ENCODE measurements around the gene ABHD16B. TPM values are rescaled to one million over a fixed set of nuclear protein-coding genes. Genes with fewer than 3 reads are reported as not detected.

The ABHD16B gene
- total and polyA plus RNA-seq, 2 experiments from 2014 or later, result not detected

Small RNA genes lying within 50 kb of the gene (small RNA-seq; reads per million reads assigned to genes)
- gene RNU1-134P (ENCODE audit: low replicate concordance), result not detected

Other genes with a start within 250 kb of the ABHD16B start
- gene GMEB2, start 234.4 kb upstream of the ABHD16B start, total RNA-seq (2014; rRNA removed; shearing (Covaris generic)), result 19.3 and 20.6 TPM in 2 replicates
- gene GMEB2, start 234.4 kb upstream of the ABHD16B start, polyA plus RNA-seq (2016; fragmentation: Nextera tagmentation; extraction: Ambion mirVana), result 4.4 and 4.9 TPM in 2 replicates
- 42.7 and 61.3 TPM in 2 replicates for gene STMN3, start 208.1 kb upstream of the ABHD16B start, total RNA-seq (2014; rRNA removed; shearing (Covaris generic))
- gene STMN3, start 208.1 kb upstream of the ABHD16B start, polyA plus RNA-seq (2016; fragmentation: Nextera tagmentation; extraction: Ambion mirVana), result 28.6 and 29.7 TPM in 2 replicates
- gene RTEL1, start 203.2 kb upstream of the ABHD16B start, total RNA-seq (2014; rRNA removed; shearing (Covaris generic)), result 26.5 and 34.5 TPM in 2 replicates
- 13.5 and 14.2 TPM in 2 replicates for gene RTEL1, start 203.2 kb upstream of the ABHD16B start, polyA plus RNA-seq (2016; fragmentation: Nextera tagmentation; extraction: Ambion mirVana)
- gene TNFRSF6B, start 164.8 kb upstream of the ABHD16B start, total RNA-seq (2014; rRNA removed; shearing (Covaris generic)), result 0.28 and 3.8 TPM in 2 replicates
- not detected in 2 replicates for gene TNFRSF6B, start 164.8 kb upstream of the ABHD16B start, polyA plus RNA-seq (2016; fragmentation: Nextera tagmentation; extraction: Ambion mirVana)
- gene ARFRP1, start 153.5 kb upstream of the ABHD16B start, total RNA-seq (2014; rRNA removed; shearing (Covaris generic)), result 19.0 and 24.6 TPM in 2 replicates
- 16.7 and 18.6 TPM in 2 replicates for gene ARFRP1, start 153.5 kb upstream of the ABHD16B start, polyA plus RNA-seq (2016; fragmentation: Nextera tagmentation; extraction: Ambion mirVana)
- 25.5 and 39.2 TPM in 2 replicates for gene ZGPAT, start 153.5 kb upstream of the ABHD16B start, total RNA-seq (2014; rRNA removed; shearing (Covaris generic))
- 21.5 and 25.0 TPM in 2 replicates for gene ZGPAT, start 153.5 kb upstream of the ABHD16B start, polyA plus RNA-seq (2016; fragmentation: Nextera tagmentation; extraction: Ambion mirVana)
- 3.6 and 12.2 TPM in 2 replicates for gene LIME1, start 124.8 kb upstream of the ABHD16B start, total RNA-seq (2014; rRNA removed; shearing (Covaris generic))
- 4.7 and 7.4 TPM in 2 replicates for gene LIME1, start 124.8 kb upstream of the ABHD16B start, polyA plus RNA-seq (2016; fragmentation: Nextera tagmentation; extraction: Ambion mirVana)
- 33.8 and 42.0 TPM in 2 replicates for gene SLC2A4RG, start 121.7 kb upstream of the ABHD16B start, total RNA-seq (2014; rRNA removed; shearing (Covaris generic))
- 22.8 and 25.3 TPM in 2 replicates for gene SLC2A4RG, start 121.7 kb upstream of the ABHD16B start, polyA plus RNA-seq (2016; fragmentation: Nextera tagmentation; extraction: Ambion mirVana)
- 23.0 and 26.9 TPM in 2 replicates for gene ZBTB46, start 30.2 kb upstream of the ABHD16B start, total RNA-seq (2014; rRNA removed; shearing (Covaris generic))
- 3.2 TPM in 2 replicates for gene ZBTB46, start 30.2 kb upstream of the ABHD16B start, polyA plus RNA-seq (2016; fragmentation: Nextera tagmentation; extraction: Ambion mirVana)
- gene TPD52L2, start 3.8 kb downstream of the ABHD16B start, total RNA-seq (2014; rRNA removed; shearing (Covaris generic)), result 103 and 104 TPM in 2 replicates
- gene TPD52L2, start 3.8 kb downstream of the ABHD16B start, polyA plus RNA-seq (2016; fragmentation: Nextera tagmentation; extraction: Ambion mirVana), result 39.5 and 40.2 TPM in 2 replicates
- 29.5 and 33.5 TPM in 2 replicates for gene DNAJC5, start 33.6 kb downstream of the ABHD16B start, total RNA-seq (2014; rRNA removed; shearing (Covaris generic))
- gene DNAJC5, start 33.6 kb downstream of the ABHD16B start, polyA plus RNA-seq (2016; fragmentation: Nextera tagmentation; extraction: Ambion mirVana), result 6.9 and 7.1 TPM in 2 replicates
- 46.5 and 56.8 TPM in 2 replicates for gene UCKL1, start 94.9 kb downstream of the ABHD16B start, total RNA-seq (2014; rRNA removed; shearing (Covaris generic))
- 82.5 and 89.3 TPM in 2 replicates for gene UCKL1, start 94.9 kb downstream of the ABHD16B start, polyA plus RNA-seq (2016; fragmentation: Nextera tagmentation; extraction: Ambion mirVana)
- gene ZNF512B, start 108.4 kb downstream of the ABHD16B start, total RNA-seq (2014; rRNA removed; shearing (Covaris generic)), result 21.4 and 28.8 TPM in 2 replicates
- 6.0 and 6.1 TPM in 2 replicates for gene ZNF512B, start 108.4 kb downstream of the ABHD16B start, polyA plus RNA-seq (2016; fragmentation: Nextera tagmentation; extraction: Ambion mirVana)
- gene SAMD10, start 118.1 kb downstream of the ABHD16B start, total RNA-seq (2014; rRNA removed; shearing (Covaris generic)), result 2.8 and 7.3 TPM in 2 replicates
- gene SAMD10, start 118.1 kb downstream of the ABHD16B start, polyA plus RNA-seq (2016; fragmentation: Nextera tagmentation; extraction: Ambion mirVana), result 2.1 and 3.2 TPM in 2 replicates
- 73.5 and 79.9 TPM in 2 replicates for gene PRPF6, start 119.6 kb downstream of the ABHD16B start, total RNA-seq (2014; rRNA removed; shearing (Covaris generic))
- gene PRPF6, start 119.6 kb downstream of the ABHD16B start, polyA plus RNA-seq (2016; fragmentation: Nextera tagmentation; extraction: Ambion mirVana), result 53.8 and 56.2 TPM in 2 replicates
- gene C20orf204, start 174.7 kb downstream of the ABHD16B start, total RNA-seq (2014; rRNA removed; shearing (Covaris generic)), result 0.73 and 0.85 TPM in 2 replicates
- gene C20orf204, start 174.7 kb downstream of the ABHD16B start, polyA plus RNA-seq (2016; fragmentation: Nextera tagmentation; extraction: Ambion mirVana), result 0.68 and 0.82 TPM in 2 replicates
- 0.21 TPM in 1 of 2 replicates, not detected in the other for gene SOX18, start 188.1 kb downstream of the ABHD16B start, total RNA-seq (2014; rRNA removed; shearing (Covaris generic))
- gene SOX18, start 188.1 kb downstream of the ABHD16B start, polyA plus RNA-seq (2016; fragmentation: Nextera tagmentation; extraction: Ambion mirVana), result not detected in 2 replicates
- 15.0 and 21.0 TPM in 2 replicates for gene TCEA2, start 201.7 kb downstream of the ABHD16B start, total RNA-seq (2014; rRNA removed; shearing (Covaris generic))
- gene TCEA2, start 201.7 kb downstream of the ABHD16B start, polyA plus RNA-seq (2016; fragmentation: Nextera tagmentation; extraction: Ambion mirVana), result 54.4 and 58.9 TPM in 2 replicates
- 15.0 and 19.7 TPM in 2 replicates for gene RGS19, start 218.0 kb downstream of the ABHD16B start, total RNA-seq (2014; rRNA removed; shearing (Covaris generic))
- 12.5 and 13.1 TPM in 2 replicates for gene RGS19, start 218.0 kb downstream of the ABHD16B start, polyA plus RNA-seq (2016; fragmentation: Nextera tagmentation; extraction: Ambion mirVana)
- gene OPRL1, start 218.6 kb downstream of the ABHD16B start, total RNA-seq (2014; rRNA removed; shearing (Covaris generic)), result 0.74 and 1.1 TPM in 2 replicates
- 0.24 and 0.27 TPM in 2 replicates for gene OPRL1, start 218.6 kb downstream of the ABHD16B start, polyA plus RNA-seq (2016; fragmentation: Nextera tagmentation; extraction: Ambion mirVana)
- gene LKAAEAR1, start 222.9 kb downstream of the ABHD16B start, total RNA-seq (2014; rRNA removed; shearing (Covaris generic)), result 1.1 TPM in 1 of 2 replicates, not detected in the other
- 1.8 and 2.4 TPM in 2 replicates for gene LKAAEAR1, start 222.9 kb downstream of the ABHD16B start, polyA plus RNA-seq (2016; fragmentation: Nextera tagmentation; extraction: Ambion mirVana)
- gene NPBWR2, start 246.1 kb downstream of the ABHD16B start, total RNA-seq (2014; rRNA removed; shearing (Covaris generic)), result not detected in 2 replicates
- gene NPBWR2, start 246.1 kb downstream of the ABHD16B start, polyA plus RNA-seq (2016; fragmentation: Nextera tagmentation; extraction: Ambion mirVana), result not detected in 2 replicates